ENCODE measurements around the gene CENPC. TPM values are rescaled to one million over a fixed set of nuclear protein-coding genes. Genes with fewer than 3 reads are reported as not detected.

CENPC gene
- polyA plus RNA-seq, 1 donor from 2014 or later = 9.5 TPM

- Histone ChIP-seq H3K4me3 (ENCODE audit: low read length) (no peak overlapping the region), H3K9me3 (ENCODE audit: low read length) (no peaks in the 10 kb centered on the region), H3F3A (ENCODE audit: insufficient read depth, low read length, poor library complexity, severe bottlenecking) (no peaks in the 10 kb centered on the region), H3K36me3 (ENCODE audit: insufficient read depth, low read length) (no peaks in the 10 kb centered on the region), H3K9me2 (ENCODE audit: insufficient read depth, low read length) (no peaks in the 10 kb centered on the region), H3K4me2 (ENCODE audit: low read length) (no peak overlapping the region), H4K20me1 (ENCODE audit: insufficient read depth) (no peaks in the 10 kb centered on the region), H3K79me2 (replicated peaks; ENCODE audit: insufficient read depth, low read length) (no peaks in the 10 kb centered on the region), H3K27ac (ENCODE audit: low read length) (no peak overlapping the region), H3K27me3 (ENCODE audit: insufficient read depth, low read depth, low read length) (no peaks in the 10 kb centered on the region), H3K9ac (ENCODE audit: low read length) (no peak overlapping the region), H2AFZ (ENCODE audit: low read depth, low read length) (no peak overlapping the region)
- TF ChIP-seq RAD21 (conservative IDR thresholded peaks at IDR 0.05) (no peak), POLR2AphosphoS5 (IDR thresholded peaks at IDR 0.05) (no peak), EP300 (conservative IDR thresholded peaks at IDR 0.05; ENCODE audit: poor library complexity, severe bottlenecking) (no peak), EZH2 (IDR thresholded peaks at IDR 0.05; ENCODE audit: borderline replicate concordance, insufficient read depth, low read length, poor library complexity, severe bottlenecking) (no peak), SMC3 (conservative IDR thresholded peaks at IDR 0.05; ENCODE audit: poor library complexity) (no peak), MXI1 (conservative IDR thresholded peaks at IDR 0.05; ENCODE audit: poor library complexity, severe bottlenecking) (no peak), TAF1 (IDR thresholded peaks at IDR 0.05; ENCODE audit: low read depth) (no peak)
- TF ChIP-seq, protein P1, sequence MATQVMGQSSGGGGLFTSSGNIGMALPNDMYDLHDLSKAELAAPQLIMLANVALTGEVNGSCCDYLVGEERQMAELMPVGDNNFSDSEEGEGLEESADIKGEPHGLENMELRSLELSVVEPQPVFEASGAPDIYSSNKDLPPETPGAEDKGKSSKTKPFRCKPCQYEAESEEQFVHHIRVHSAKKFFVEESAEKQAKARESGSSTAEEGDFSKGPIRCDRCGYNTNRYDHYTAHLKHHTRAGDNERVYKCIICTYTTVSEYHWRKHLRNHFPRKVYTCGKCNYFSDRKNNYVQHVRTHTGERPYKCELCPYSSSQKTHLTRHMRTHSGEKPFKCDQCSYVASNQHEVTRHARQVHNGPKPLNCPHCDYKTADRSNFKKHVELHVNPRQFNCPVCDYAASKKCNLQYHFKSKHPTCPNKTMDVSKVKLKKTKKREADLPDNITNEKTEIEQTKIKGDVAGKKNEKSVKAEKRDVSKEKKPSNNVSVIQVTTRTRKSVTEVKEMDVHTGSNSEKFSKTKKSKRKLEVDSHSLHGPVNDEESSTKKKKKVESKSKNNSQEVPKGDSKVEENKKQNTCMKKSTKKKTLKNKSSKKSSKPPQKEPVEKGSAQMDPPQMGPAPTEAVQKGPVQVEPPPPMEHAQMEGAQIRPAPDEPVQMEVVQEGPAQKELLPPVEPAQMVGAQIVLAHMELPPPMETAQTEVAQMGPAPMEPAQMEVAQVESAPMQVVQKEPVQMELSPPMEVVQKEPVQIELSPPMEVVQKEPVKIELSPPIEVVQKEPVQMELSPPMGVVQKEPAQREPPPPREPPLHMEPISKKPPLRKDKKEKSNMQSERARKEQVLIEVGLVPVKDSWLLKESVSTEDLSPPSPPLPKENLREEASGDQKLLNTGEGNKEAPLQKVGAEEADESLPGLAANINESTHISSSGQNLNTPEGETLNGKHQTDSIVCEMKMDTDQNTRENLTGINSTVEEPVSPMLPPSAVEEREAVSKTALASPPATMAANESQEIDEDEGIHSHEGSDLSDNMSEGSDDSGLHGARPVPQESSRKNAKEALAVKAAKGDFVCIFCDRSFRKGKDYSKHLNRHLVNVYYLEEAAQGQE (IDR thresholded peaks at IDR 0.05; ENCODE audit: borderline replicate concordance) = no peak
- TF ChIP-seq, protein P2, sequence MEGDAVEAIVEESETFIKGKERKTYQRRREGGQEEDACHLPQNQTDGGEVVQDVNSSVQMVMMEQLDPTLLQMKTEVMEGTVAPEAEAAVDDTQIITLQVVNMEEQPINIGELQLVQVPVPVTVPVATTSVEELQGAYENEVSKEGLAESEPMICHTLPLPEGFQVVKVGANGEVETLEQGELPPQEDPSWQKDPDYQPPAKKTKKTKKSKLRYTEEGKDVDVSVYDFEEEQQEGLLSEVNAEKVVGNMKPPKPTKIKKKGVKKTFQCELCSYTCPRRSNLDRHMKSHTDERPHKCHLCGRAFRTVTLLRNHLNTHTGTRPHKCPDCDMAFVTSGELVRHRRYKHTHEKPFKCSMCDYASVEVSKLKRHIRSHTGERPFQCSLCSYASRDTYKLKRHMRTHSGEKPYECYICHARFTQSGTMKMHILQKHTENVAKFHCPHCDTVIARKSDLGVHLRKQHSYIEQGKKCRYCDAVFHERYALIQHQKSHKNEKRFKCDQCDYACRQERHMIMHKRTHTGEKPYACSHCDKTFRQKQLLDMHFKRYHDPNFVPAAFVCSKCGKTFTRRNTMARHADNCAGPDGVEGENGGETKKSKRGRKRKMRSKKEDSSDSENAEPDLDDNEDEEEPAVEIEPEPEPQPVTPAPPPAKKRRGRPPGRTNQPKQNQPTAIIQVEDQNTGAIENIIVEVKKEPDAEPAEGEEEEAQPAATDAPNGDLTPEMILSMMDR (IDR thresholded peaks at IDR 0.05; ENCODE audit: poor library complexity, severe bottlenecking) = no peak
Observed at GRCh38 chr4:67521506-67521905, 23.8 kb downstream of the CENPC start.

- TF ChIP-seq SMC3 (conservative IDR thresholded peaks at IDR 0.05; ENCODE audit: poor library complexity) (no peak), TAF1 (IDR thresholded peaks at IDR 0.05; ENCODE audit: low read depth) (no peak), MXI1 (conservative IDR thresholded peaks at IDR 0.05; ENCODE audit: poor library complexity, severe bottlenecking) (no peak), EP300 (conservative IDR thresholded peaks at IDR 0.05; ENCODE audit: poor library complexity, severe bottlenecking) (no peak), POLR2AphosphoS5 (IDR thresholded peaks at IDR 0.05) (no peak), RAD21 (conservative IDR thresholded peaks at IDR 0.05) (no peak), EZH2 (IDR thresholded peaks at IDR 0.05; ENCODE audit: borderline replicate concordance, insufficient read depth, low read length, poor library complexity, severe bottlenecking) (no peak)
- TF ChIP-seq, protein P2 (IDR thresholded peaks at IDR 0.05; ENCODE audit: poor library complexity, severe bottlenecking) = no peak
- TF ChIP-seq, protein P1 (IDR thresholded peaks at IDR 0.05; ENCODE audit: borderline replicate concordance) = no peak
- Histone ChIP-seq H3K4me3 (ENCODE audit: low read length) (no peak overlapping the region), H4K20me1 (ENCODE audit: insufficient read depth) (no peaks in the 10 kb centered on the region), H3K79me2 (replicated peaks; ENCODE audit: insufficient read depth, low read length) (no peaks in the 10 kb centered on the region), H3K9me3 (ENCODE audit: low read length) (no peaks in the 10 kb centered on the region), H3K27me3 (ENCODE audit: insufficient read depth, low read depth, low read length) (no peaks in the 10 kb centered on the region), H3K9me2 (ENCODE audit: insufficient read depth, low read length) (no peaks in the 10 kb centered on the region), H3K9ac (ENCODE audit: low read length) (no peak overlapping the region), H3K36me3 (ENCODE audit: insufficient read depth, low read length) (no peaks in the 10 kb centered on the region), H2AFZ (ENCODE audit: low read depth, low read length) (no peak overlapping the region), H3F3A (ENCODE audit: insufficient read depth, low read length, poor library complexity, severe bottlenecking) (no peaks in the 10 kb centered on the region), H3K4me2 (ENCODE audit: low read length) (no peak overlapping the region), H3K27ac (ENCODE audit: low read length) (no peak overlapping the region)
Observed at GRCh38 chr4:67520141-67520540, 25.2 kb downstream of the CENPC start.
